H1 (cell line): ENCODE results near the gene ARHGAP12. TPM values are rescaled to one million over a fixed set of nuclear protein-coding genes. Genes with fewer than 3 reads are reported as not detected.

Experiments used
- CTCF ChIA-PET: fragments of 300-600 bp; sonication (Branson Sonifier 250); formaldehyde crosslinking; loops from one replicate; lab custom pipeline; 2021; ENCODE audit not compliant: partially characterized antibody; lab: Charles Lee
- POLR2A ChIA-PET: fragments of 300-600 bp; sonication (Branson Sonifier 250); formaldehyde crosslinking; loops from one replicate; lab custom pipeline; 2021; ENCODE audit warnings: inconsistent platforms; ENCODE audit not compliant: partially characterized antibody; lab: Charles Lee
- DNase-seq, 2 experiments: peaks; one replicate each; pipeline versions ENCODE4 v3.0.0 to v3.0.0-alpha.2; 2010 to 2022; ENCODE audit warnings: low spot score in 2 of 2, low read depth in 1 of 2, mixed read lengths in 1 of 2
- FAIRE-seq: peaks from 2 replicates; lab custom pipeline; 2011; peaks lifted over from hg19 to GRCh38; lab: Jason Lieb, UNC
- H2AFZ ChIP-seq: 2 replicates; pipeline ENCODE4 v1.8.1; 2012; ENCODE audit warnings: low read length, inconsistent platforms
- H2AK5ac ChIP-seq: 2 replicates; pipeline ENCODE4 v1.6.1; 2013; ENCODE audit warnings: low read depth, low read length
- H2BK120ac ChIP-seq: replicated peaks from 2 replicates; pipeline ENCODE3; 2013; ENCODE audit warnings: low read depth, low read length, inconsistent platforms
- H2BK12ac ChIP-seq: 2 replicates; pipeline ENCODE4 v1.6.1; 2013; ENCODE audit warnings: low read depth, low read length
- H2BK15ac ChIP-seq: 2 replicates; pipeline ENCODE4 v1.6.1; 2013; ENCODE audit warnings: low read length
- H2BK20ac ChIP-seq: 2 replicates; pipeline ENCODE4 v1.6.1; 2013; ENCODE audit warnings: low read length
- H2BK5ac ChIP-seq: 2 replicates; pipeline ENCODE4 v1.6.1; 2013; ENCODE audit warnings: low read depth, low read length
- H3K14ac ChIP-seq: 2 replicates; pipeline ENCODE4 v1.6.1; 2013; ENCODE audit warnings: inconsistent platforms; ENCODE audit not compliant: insufficient read length
- H3K18ac ChIP-seq: 2 replicates; pipeline ENCODE4 v1.6.1; 2013; ENCODE audit warnings: low read length; ENCODE audit errors: extremely low read depth
- H3K23ac ChIP-seq: 2 replicates; pipeline ENCODE4 v1.6.1; 2013; ENCODE audit warnings: inconsistent platforms; ENCODE audit not compliant: insufficient read length
- H3K23me2 ChIP-seq: 2 replicates; pipeline ENCODE4 v1.6.1; 2013; ENCODE audit warnings: low read depth, low read length
- H3K27ac ChIP-seq: 2 replicates; pipeline ENCODE4 v1.6.1; 2011; ENCODE audit warnings: low read depth, low read length, inconsistent platforms
- H3K27me3 ChIP-seq, 4 experiments: replicated peaks in 1 of 4; 1 replicate in 1 of 4; 2 replicates in 3 of 4; pipeline versions ENCODE4 v1.6.1 to v1.8.1; 2011 to 2013; ENCODE audit warnings: low read length in 3 of 4, mild to moderate bottlenecking in 3 of 4, inconsistent platforms in 2 of 4, mixed read lengths in 2 of 4, moderate library complexity in 1 of 4; ENCODE audit not compliant: control insufficient read depth in 3 of 4, insufficient read depth in 3 of 4; ENCODE audit errors: extremely low read depth in 1 of 4
- H3K36me3 ChIP-seq, 4 experiments: 2 replicates each; pipeline versions ENCODE4 v1.6.1 to v1.8.1; 2011 to 2013; ENCODE audit warnings: mild to moderate bottlenecking in 4 of 4, low read length in 3 of 4, moderate library complexity in 2 of 4, control low read depth in 1 of 4, inconsistent platforms in 1 of 4; ENCODE audit not compliant: insufficient read depth in 4 of 4, control insufficient read depth in 2 of 4
- H3K4ac ChIP-seq: replicated peaks from 2 replicates; pipeline ENCODE3; 2013; ENCODE audit warnings: low read length, low read depth, mixed read lengths, inconsistent platforms; ENCODE audit not compliant: insufficient read length
- H3K4me1 ChIP-seq, 4 experiments: replicated peaks in 1 of 4; 1 replicate in 1 of 4; 2 replicates in 3 of 4; pipeline versions ENCODE4 v1.6.1 to v1.8.1; 2011 to 2013; ENCODE audit warnings: low read length in 3 of 4, inconsistent platforms in 2 of 4, mixed read lengths in 1 of 4; ENCODE audit not compliant: insufficient read depth in 4 of 4, control insufficient read depth in 3 of 4
- H3K4me2 ChIP-seq, 2 experiments: 2 replicates each; pipeline versions ENCODE4 v1.6.1 to v1.8.1; 2011 to 2013; ENCODE audit warnings: low read depth in 2 of 2, low read length in 2 of 2, control low read depth in 1 of 2, inconsistent platforms in 1 of 2, mild to moderate bottlenecking in 1 of 2; ENCODE audit not compliant: insufficient read depth in 1 of 2
- H3K4me3 ChIP-seq, 4 experiments: fragments of 200-600, 300-600 bp in 1 of 4; sonication (generic), shearing (Covaris generic), sonication (Bioruptor Twin) in 1 of 4; 2 replicates each; pipeline versions ENCODE4 v1.5.1 to v1.8.1; 2011 to 2016; ENCODE audit warnings: low read length in 4 of 4, low read depth in 3 of 4, control low read depth in 2 of 4, inconsistent platforms in 2 of 4, mild to moderate bottlenecking in 2 of 4, mixed read lengths in 1 of 4, moderate library complexity in 1 of 4; ENCODE audit not compliant: insufficient read depth in 2 of 4; ENCODE audit errors: extremely low read depth in 1 of 4
- H3K56ac ChIP-seq: replicated peaks from 2 replicates; pipeline ENCODE3; 2013; ENCODE audit warnings: low read depth, mild to moderate bottlenecking, mixed read lengths, low read length, inconsistent platforms; ENCODE audit not compliant: insufficient read length
- H3K79me1 ChIP-seq: 2 replicates; pipeline ENCODE4 v1.6.1; 2013; ENCODE audit warnings: low read depth, low read length, control low read depth
- H3K79me2 ChIP-seq, 2 experiments: 2 replicates each; pipeline versions ENCODE4 v1.6.1 to v1.8.1; 2012 to 2013; ENCODE audit warnings: low read length in 2 of 2, mild to moderate bottlenecking in 2 of 2, inconsistent platforms in 1 of 2; ENCODE audit not compliant: insufficient read depth in 2 of 2, control insufficient read depth in 1 of 2
- H3K9ac ChIP-seq, 4 experiments: replicated peaks in 1 of 4; 1 replicate in 1 of 4; 2 replicates in 3 of 4; pipeline versions ENCODE4 v1.6.1 to v1.8.1; 2011 to 2013; ENCODE audit warnings: low read depth in 3 of 4, low read length in 3 of 4, control low read depth in 2 of 4, mild to moderate bottlenecking in 2 of 4, moderate library complexity in 2 of 4, inconsistent platforms in 1 of 4; ENCODE audit errors: extremely low read depth in 1 of 4
- H3K9me3 ChIP-seq, 2 experiments: 2 replicates each; pipeline versions ENCODE4 v1.6.1 to v1.8.1; 2012 to 2013; ENCODE audit warnings: mild to moderate bottlenecking in 2 of 2, moderate library complexity in 2 of 2, control low read depth in 1 of 2, inconsistent platforms in 1 of 2, low read depth in 1 of 2, low read length in 1 of 2, mixed read lengths in 1 of 2; ENCODE audit not compliant: insufficient read depth in 2 of 2
- H4K20me1 ChIP-seq, 2 experiments: replicated peaks in 1 of 2; 2 replicates each; pipeline versions ENCODE3 to v1.8.1; 2011 to 2013; ENCODE audit warnings: inconsistent platforms in 2 of 2, low read length in 2 of 2, mild to moderate bottlenecking in 1 of 2; ENCODE audit not compliant: insufficient read depth in 2 of 2, control insufficient read depth in 1 of 2
- H4K5ac ChIP-seq: 2 replicates; pipeline ENCODE4 v1.6.1; 2013; ENCODE audit warnings: low read length, low read depth, mixed read lengths, inconsistent platforms; ENCODE audit not compliant: insufficient read length
- H4K8ac ChIP-seq: 2 replicates; pipeline ENCODE4 v1.8.0; 2013; ENCODE audit warnings: mild to moderate bottlenecking, moderate library complexity, low read length, inconsistent platforms; ENCODE audit not compliant: insufficient read depth; ENCODE audit errors: extremely low read depth
- H4K91ac ChIP-seq: replicated peaks from 2 replicates; pipeline ENCODE3; 2013; ENCODE audit warnings: low read length, mixed read lengths, inconsistent platforms; ENCODE audit not compliant: insufficient read length
- CEBPB ChIP-seq: IDR thresholded peaks from 2 replicates; pipeline ENCODE4 v1.6.1; 2012; ENCODE audit warnings: low read depth, low read length
- CHD1 ChIP-seq: IDR thresholded peaks from 2 replicates; pipeline ENCODE4 v1.6.1; 2012; ENCODE audit warnings: low read depth, low read length, improper control_type of control experiment
- CREB1 ChIP-seq: IDR thresholded peaks from 2 replicates; pipeline ENCODE4 v1.6.1; 2012; ENCODE audit warnings: inconsistent platforms
- FOSL1 ChIP-seq: IDR thresholded peaks from 2 replicates; pipeline ENCODE4 v1.6.1; 2011; ENCODE audit warnings: mild to moderate bottlenecking, low read depth, low read length, moderate library complexity; ENCODE audit not compliant: insufficient read depth
- HDAC2 ChIP-seq, 2 experiments: fragments of 300-600 bp in 1 of 2; sonication (generic) in 1 of 2; IDR thresholded peaks; 2 replicates each; pipeline ENCODE4 v1.6.1; 2011 to 2012; ENCODE audit warnings: low read depth in 2 of 2, low read length in 2 of 2, mild to moderate bottlenecking in 2 of 2, moderate library complexity in 2 of 2, borderline replicate concordance in 1 of 2, inconsistent platforms in 1 of 2
- SIN3A ChIP-seq, 2 experiments: IDR thresholded peaks in 1 of 2; conservative IDR thresholded peaks in 1 of 2; 2 replicates each; pipeline ENCODE4 v1.6.1; 2011 to 2012; ENCODE audit warnings: low read length in 2 of 2, improper control_type of control experiment in 1 of 2, low read depth in 1 of 2, mild to moderate bottlenecking in 1 of 2
- WGBS, 2 experiments: shearing (Covaris generic) in 1 of 2; methylation state at CpG; one replicate each; pipeline versions ENCODE4 v1.1.6 to v1.1.7; 2013 to 2015; ENCODE audit warnings: low lambda C conversion rate in 2 of 2, mixed read lengths in 2 of 2, inconsistent platforms in 1 of 2, low coverage in 1 of 2, missing lambda C conversion rate in 1 of 2; ENCODE audit not compliant: insufficient replicate concordance in 2 of 2, insufficient coverage in 1 of 2, insufficient read length in 1 of 2; ENCODE audit errors: extremely low coverage in 1 of 2, missing lambda C conversion rate in 1 of 2; 5-methylcytosine and 5-hydroxymethylcytosine counted together
- polyA plus RNA-seq, 7 experiments: library from polyadenylated mRNA; depleted of rRNA in 3 of 7; stranded (reverse) in 5 of 7; unstranded in 2 of 7; fragments of >200 nt in 5 of 7; fragments of 200-250 nt in 2 of 7; gene quantifications; 1 replicate in 5 of 7; 2 replicates in 1 of 7; 4 replicates in 1 of 7; pipeline versions ENCODE4 v1.2.1 to v1.2.3, GENCODE V29; 2011 to 2013; ENCODE audit warnings: missing spikeins in 2 of 7, mixed read lengths in 2 of 7
- total RNA-seq: library from RNA; stranded (reverse); fragmentation: NEBNext Ultra II Directional; extraction: Animal tissue kit (Norgen Biotek cat#: 25700); gene quantifications from 2 replicates; pipeline ENCODE4 v1.2.1, GENCODE V29; 2021

The ARHGAP12 gene
- total and polyA plus RNA-seq, 2 of the 8 experiments (the other 6 are each of a cell fraction or from before 2014, with no cell fraction given): 10.1 to 39.0 TPM

- Histone ChIP-seq H3K27me3 (no peaks in the 10 kb centered on the region), H4K91ac (peak overlapping the region; percentile 56), H4K5ac (no peak overlapping the region), H2AFZ (no peak overlapping the region), H3K79me2 (no peaks in the 10 kb centered on the region), H3K4me3 (no peak overlapping the region), H2BK5ac (no peak overlapping the region), H4K20me1 (no peaks in the 10 kb centered on the region), H3K23me2 (no peaks in the 10 kb centered on the region), H4K8ac (no peak overlapping the region), H3K9me3 (peaks cover 3 to 6% of the 10 kb centered on the region in 2 experiments), H3K18ac (no peak overlapping the region), H3K4ac (peak overlapping the region; percentile 88), H3K36me3 (no peaks in the 10 kb centered on the region), H3K23ac (no peak overlapping the region), H2BK20ac (no peak overlapping the region), H2BK15ac (0 out of 2 replicates have a peak overlapping the region, but pooled peaks have one; percentile 53), H2BK120ac (no peak overlapping the region), H3K56ac (no peak overlapping the region), H3K79me1 (no peaks in the 10 kb centered on the region), H2BK12ac (no peak overlapping the region), H3K9ac (no peak overlapping the region), H2AK5ac (peak overlapping the region; percentile 95; the same call in 1 of the 2 replicates), H3K14ac (no peak overlapping the region), H3K27ac (no peak overlapping the region), H3K4me1 (peaks cover 3 to 8% (median 4%) of the 10 kb centered on the region in 4 experiments; a peak in 5 of 7 replicates), H3K4me2 (no peak overlapping the region)
- CTCF ChIA-PET: interaction anchor here (0.8 to 1.6 kb wide), 9 partner anchors 8 to 153 kb away, joined by 3 to 9 read pairs (median 3); no protein-coding TSS in a partner anchor
- TF ChIP-seq CREB1 (no peak), SIN3A (conservative IDR thresholded peaks at IDR 0.05 in 1 of 2, IDR thresholded peaks at IDR 0.05 in 1 of 2; ENCODE audit: low read depth in 1 of 2, low read length in 2 of 2) (no peak), FOSL1 (no peak), CEBPB (no peak), HDAC2 (IDR thresholded peaks at IDR 0.05; ENCODE audit: borderline replicate concordance in 1 of 2, low read depth in 2 of 2, low read length in 2 of 2) (no peak), CHD1 (no peak)
- DNase-seq: no peak
- POLR2A ChIA-PET: interaction anchor here (1.0 to 1.6 kb wide), 3 partner anchors 14 to 24 kb away, joined by 3 to 6 read pairs (median 3); no protein-coding TSS in a partner anchor
- 94% methylated on average over 15 of the region's 15 CpGs; no CpG with 5 or more reads in 1 of the 2 experiments for WGBS, 2 experiments
- no peak for FAIRE-seq
Observed at GRCh38 chr10:31773749-31774298, 154.8 kb downstream of the ARHGAP12 start.
